GM21786 (cell line): ENCODE results near the gene UBP1.
"Not testable (repeated sequence)": the region's sequence is repeated elsewhere in the genome, so short reads cannot be mapped to it uniquely, and the experiment has no call there.

Experiments
- ATAC-seq: cut with Tn5 transposase; IDR thresholded peaks from one replicate; pipeline ENCODE4 v1.9.1; 2021; ENCODE audit not compliant: unreplicated experiment

UBP1 gene

DNA sequence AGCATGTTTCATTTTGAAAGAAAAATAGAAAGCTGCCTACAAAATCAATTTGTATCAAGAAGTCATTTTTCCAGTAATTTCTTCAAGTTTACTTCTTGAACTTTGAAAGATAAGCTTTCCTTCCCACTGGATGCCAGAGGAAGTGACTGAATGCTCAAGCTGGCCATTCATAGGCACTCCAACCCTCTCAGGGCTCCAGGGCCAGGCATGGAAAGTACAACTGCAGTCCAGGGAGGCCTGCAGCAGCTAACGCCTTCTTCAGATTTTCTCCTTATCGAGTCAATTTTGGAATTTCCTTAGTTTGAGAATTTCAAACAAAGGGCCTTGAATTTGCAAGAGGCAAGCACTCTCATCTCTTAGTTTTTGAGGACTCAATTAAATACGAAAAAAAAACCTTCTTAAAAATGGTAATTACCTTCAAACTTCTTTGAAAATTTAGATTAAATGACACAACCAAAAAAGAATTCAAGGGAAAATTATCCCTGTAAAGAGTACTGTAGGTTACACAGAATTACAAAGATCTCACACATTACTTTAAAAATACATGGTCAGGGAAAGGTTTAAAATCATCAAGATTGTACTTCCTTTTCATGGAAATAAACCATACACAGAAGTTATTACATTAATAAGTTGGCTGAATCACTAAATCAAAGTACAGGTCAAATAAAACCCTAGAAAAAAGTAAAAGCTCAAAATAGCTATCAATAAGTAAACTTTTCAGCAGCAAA is 2.5 kb downstream of the UBP1 start:
- ATAC-seq = no peak

DNA sequence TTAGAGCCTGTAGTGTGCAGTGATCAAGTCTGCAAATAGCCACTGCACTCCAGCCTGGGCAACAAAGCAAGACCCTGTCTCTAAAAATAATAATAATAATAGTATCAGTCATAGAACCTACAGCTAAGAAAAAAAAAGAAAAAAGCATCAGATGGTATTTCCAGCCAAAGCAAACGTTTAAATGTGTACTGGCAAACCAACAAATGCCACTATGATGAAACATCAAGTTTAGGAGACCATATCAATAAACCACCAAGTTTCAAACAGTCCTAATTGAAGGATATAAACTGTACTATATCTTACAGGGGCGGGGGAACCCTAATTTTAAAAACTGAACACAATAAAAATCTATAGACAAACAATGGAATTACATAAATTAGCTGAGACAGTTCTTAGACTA is 6.4 kb downstream of the UBP1 start:
- ATAC-seq = no peak

DNA sequence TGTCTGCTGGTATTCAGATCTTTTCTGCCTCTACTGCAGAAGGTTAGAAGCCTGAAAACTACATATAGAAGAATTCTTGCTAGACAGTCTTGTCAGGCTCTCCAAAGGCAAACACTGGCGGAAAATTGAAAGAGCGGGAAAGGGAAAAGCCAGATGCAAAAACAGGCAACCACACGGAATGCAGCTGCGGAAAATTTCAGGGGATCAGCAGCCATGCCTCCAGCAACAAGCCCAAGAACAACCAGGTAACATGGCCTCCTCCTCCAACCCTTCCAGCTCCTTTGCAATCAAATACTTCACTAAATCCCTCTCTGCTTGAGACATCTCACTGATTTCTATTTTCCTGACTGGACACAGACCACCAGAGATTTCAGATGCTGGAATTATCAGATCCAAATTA is 9.6 kb downstream of the UBP1 start:
- ATAC-seq = no peak

DNA sequence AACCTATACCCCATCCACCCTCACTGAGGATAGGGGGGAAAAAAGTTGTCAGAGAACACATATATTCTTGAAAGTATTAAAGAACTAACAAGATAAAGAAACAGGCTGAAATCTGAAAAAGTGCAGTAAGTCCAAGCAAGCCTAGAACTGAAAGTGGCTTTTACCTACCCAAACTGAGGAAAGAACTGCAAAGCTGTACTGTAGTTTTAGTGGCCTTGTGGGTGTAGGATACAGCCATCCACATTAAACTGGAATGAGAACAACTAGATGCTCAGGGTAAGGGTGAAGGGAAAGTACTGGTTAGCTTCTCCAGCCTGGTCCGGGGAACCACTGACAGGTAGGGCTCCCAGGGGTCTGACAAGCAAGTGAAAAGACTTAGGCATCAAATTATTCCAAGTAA is 10.1 kb downstream of the UBP1 start:
- peak; percentile 32 for ATAC-seq

DNA sequence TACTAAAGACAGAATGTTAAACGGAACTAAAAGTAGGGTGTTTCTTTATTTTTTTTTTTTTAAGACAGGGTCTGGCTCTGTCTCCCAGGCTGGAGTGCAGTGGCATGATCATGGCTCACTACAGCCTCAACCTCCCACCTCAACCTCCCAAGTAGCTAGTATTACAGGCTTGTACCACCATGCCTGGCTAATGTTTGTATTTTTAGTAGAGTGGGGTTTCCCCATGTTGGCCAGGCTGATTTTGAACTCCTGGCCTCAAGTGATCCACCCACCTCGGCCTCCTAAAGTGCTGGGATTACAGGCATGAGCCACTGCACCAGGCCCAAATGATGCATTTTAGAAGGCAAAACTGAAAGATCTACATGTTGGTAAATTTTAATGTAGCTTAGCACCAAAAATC is 10.9 kb downstream of the UBP1 start:
- ATAC-seq = not testable (repeated sequence)

DNA sequence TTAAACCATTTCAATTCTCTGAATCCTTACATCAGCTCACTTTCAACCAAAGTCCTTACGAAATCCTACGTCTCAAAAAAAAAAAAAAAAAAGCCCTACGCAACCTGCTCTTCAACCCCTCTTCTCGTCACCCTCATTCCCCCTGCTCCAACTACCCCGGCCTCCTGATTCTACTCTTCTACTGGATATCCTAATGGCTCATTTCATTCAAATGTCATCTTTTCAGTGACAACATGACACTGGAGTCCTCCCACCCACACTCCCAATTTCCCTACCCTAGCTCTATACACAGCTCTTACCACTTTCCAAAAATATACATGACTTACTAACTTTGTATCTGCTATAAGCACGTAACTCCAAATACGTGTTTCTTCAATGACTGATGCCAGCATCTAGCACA is 11.5 kb downstream of the UBP1 start:
- no peak for ATAC-seq

DNA sequence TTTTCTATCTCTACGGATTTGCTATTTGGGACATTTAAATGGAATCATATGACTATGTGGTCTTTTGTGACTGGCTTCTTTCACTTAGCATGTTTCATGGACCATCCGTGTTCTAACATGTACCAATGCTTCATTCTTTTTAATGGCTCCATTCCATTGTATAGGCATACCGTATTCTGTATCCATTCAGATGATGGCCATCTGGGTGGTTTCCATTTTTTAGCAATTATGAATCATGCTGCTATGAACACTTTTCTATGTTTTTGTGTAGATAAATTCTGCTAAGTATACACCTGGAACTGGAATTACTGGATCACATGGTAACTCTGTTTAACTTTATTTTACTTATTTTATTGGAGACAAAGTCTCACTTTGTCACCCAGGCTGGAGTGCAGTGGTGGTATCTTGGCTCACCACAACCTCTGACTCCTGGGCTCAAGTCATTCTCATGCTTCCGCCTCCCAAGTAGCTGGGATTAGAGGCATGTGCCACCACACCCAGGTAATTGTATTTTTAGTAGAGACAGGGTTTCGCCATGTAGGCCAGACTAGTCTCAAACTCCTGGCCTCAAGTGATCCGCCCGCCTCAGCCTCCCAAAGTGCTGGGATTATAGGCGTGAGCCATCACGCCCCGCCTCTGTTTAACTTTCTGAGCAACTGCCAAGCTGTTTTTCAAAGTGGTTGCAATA is 13.4 kb downstream of the UBP1 start:
- ATAC-seq = no peak

DNA sequence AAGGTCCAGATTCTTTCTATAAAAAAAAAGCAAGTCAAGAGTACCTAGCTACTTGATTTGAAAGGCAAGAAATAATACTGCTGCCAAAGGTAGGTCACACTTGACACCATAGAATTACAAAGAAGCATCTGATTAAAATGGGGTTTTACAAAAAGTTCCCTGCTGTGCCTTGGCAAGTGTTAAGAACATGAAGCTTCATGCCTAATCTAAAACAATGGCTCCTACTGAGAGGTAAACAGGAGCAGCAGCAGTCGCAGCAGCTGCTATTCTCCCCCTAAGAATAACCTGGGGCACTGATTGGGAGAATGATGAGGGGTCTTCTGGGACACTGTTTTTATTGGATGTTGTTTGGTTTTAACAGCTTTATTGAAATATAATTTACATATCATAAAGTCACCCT is 14.1 kb downstream of the UBP1 start:
- no peak for ATAC-seq

DNA sequence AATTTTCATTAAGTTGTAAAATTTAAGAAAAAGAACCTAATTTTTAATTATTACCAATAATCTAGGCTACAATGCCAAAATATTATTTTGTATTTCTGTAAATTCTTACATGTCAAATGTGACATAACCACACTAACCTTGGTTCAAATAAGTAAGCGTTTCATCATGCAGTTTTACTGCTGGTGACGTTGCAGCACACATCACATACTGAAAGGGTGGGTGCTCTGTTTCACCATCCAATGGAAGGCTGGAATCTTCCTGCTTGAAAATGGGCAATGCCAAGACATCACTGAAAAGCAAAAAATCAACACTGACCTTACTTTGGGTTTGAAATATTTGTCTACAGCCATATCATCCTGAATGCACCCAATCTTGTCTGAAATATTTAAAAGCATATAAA is 14.8 kb downstream of the UBP1 start:
- no peak for ATAC-seq

DNA sequence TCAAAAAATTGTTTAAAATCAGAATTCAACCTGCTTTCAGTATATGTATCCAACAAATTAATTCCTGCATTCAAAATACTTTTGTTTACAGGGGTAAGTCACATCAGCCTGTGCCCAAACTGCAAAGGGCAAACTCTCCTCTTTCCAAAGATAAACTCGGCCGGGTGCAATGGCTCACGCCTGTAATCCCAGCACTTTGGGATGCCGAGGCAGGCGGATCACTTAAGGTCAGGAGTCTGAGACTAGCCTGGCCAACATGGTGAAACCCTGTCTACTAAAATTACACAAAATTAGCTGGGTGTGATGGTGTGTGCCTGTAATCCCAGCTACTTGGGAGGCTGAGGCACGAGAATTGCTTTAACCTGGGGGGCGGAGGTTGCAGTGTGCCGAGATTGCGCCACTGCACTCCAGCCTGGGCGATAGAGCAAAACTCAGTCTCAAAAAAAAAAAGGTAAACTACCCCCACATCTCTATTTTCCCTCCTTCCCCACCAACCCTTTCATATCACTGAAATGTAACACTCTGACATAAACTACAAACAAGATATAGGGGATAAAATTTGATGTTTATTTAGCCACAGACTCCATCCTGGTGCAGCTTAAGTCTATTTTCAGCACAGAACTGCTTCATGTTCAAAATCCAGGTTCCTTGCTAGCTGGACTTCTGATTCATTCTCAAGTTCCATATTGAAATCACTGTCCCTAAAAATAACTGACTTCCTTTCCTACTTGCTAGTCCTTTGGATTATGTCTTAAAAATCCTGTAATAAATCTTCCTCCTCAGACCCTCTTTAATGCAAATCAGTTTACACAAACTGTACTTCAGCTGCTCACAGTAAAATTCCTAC is 15.4 kb downstream of the UBP1 start:
- no peak for ATAC-seq

DNA sequence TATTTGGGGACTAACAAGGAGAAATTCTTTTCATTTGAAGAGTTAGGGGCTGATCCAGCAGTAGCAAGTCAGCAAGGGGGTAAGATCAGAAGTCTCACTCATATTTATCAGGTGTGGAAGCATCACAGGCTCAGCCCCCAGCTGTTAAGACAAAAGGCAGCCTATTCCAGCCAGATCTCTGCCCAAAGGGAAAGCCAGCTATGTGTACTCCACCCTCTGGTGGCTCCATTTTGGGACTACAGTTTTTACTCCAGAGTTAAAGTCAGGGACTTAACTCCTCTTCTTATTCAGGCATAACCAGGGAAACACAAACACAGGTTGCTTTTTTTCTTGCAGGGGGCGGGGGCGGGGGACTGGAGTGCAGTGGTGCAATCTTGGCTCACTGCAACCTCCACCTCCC is 19.2 kb downstream of the UBP1 start:
- no peak for ATAC-seq

DNA sequence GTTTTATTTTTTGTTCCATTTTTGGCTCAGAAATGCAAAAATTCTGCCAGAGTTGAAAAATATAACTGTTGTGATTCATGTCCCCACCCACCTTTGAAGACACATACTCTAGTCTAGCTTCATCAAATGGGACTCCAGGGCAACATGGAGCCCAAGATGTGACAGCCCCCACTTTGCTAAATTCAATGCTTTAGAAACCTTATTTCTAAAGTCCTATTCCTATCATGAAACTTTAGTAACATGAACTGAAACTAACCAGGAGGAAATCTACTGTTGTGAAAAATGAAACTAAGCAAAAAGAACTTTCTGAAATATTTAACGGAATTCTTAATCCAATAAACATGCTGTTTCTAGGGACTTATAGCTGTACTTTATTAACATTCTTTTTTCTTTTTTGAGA is 20.3 kb downstream of the UBP1 start:
- peak; percentile 57 for ATAC-seq

DNA sequence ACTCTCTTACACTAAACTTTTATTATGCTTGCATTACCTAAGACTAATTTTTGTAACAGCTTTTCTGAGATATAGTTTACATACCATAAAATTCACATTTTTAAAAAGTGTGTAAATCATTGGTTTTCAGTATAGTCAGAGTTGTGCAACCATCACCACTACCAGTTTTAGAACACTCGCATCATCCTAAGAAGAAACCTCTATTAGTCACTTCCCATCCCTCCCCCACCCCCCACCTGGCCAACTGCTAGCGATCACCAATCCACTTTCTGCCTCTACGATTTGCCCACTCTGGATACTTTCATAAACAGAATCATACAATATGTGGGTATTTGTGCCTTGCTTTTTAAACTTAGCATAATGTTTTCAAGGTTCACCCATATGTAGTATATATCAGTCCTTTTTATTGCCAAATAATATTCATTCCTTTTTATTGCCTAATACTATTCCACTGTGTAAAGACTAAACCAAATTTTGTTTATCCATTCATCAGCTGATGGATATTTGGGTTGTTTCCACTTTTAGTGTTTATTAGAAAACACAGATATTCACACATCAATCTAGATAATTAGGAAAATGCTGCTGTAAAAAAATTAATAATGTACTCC is 23.0 kb downstream of the UBP1 start:
- no peak for ATAC-seq

DNA sequence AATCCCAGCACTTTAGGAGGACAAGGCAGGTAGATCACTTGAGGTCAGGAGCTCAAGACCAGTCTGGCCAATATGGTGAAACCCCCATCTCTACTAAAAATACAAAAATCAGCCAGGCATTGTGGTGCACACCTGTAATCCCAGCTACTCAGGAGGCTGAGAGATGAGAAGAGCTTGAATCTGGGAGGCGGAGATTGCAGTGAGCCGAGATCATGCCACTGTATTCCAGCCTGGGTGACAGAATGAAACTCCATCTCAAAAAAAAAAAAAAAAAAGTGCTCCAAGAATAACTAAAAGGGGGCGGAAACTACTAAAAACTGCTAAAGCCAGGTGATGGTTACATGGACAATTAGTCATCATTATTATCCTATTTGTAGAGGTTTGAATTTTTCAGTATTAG is 29.4 kb downstream of the UBP1 start:
- not testable (repeated sequence) for ATAC-seq

DNA sequence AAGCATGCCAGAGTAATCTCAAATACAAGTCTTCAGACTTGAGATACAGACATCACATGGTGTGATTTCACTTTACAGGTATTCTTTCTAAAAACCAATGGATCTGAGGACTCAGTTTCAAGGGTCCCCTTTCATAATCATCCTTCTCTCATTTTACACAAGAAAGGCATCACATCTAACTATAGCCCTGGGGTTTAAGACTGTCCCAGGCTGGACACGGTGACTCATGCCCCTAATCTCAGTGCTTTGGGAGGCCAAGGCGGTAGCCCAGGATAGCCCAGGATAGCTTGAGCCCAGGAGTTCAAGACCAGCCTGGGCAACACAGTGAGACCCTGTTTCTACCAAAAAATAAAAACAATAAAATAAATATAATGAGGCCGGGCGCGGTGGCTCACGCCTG is 36.4 kb downstream of the UBP1 start:
- no peak for ATAC-seq

DNA sequence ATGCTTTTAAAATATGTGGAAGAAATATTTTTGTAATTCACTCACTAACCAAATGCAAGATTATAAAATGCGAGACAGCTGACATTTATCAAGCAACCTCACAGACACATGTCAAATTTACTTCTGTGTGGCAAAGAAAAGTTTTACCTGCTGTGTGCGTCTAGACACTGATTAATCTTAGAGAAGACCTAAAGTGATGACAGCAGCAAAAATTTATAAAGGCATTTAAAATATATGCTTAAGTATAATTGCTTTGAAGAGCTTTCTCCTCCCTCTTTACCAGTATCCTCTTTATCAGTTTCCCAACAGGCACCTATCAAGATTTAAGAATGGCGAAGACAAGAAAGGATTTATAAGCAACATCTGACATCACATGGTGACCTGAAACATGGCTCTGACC is 37.3 kb downstream of the UBP1 start:
- no peak for ATAC-seq

DNA sequence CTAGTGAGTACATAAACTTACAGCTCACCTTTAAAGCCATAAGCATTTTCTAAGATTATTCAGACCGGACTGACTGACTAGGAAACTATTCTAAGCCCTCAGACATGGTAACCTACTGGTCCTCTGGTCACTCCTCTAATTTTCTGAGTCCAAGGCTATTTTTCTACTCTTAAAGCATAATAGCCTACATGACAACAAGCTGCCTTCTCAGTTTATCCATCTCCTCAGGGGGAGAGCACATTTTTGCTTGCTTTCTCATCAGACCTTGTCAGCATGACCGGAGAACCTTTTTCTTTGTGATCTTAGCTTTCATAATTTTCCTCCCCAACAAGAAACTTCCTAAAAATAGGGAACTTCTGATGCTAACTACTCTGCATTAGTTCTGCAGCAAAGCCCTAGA is 38.4 kb downstream of the UBP1 start:
- ATAC-seq = no peak

DNA sequence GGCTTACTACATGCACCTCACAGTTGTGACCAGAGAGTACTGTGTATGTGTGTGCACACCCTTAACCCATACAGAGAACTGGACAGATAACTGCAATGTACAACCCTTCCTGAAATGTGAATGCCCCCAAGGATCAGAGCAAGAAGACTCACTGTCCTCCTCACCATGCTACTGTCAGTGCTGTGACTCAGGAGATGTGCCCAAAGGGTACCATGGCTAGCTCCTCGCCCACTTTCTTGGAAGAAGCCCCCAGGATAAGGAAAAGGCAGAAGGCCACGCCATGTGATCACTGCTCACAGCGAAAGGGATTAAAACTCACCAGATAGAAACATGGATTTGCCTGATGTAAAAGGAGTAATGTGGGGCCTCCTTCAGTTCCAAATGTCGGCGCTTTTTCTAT is 41.8 kb downstream of the UBP1 start:
- ATAC-seq = no peak

DNA sequence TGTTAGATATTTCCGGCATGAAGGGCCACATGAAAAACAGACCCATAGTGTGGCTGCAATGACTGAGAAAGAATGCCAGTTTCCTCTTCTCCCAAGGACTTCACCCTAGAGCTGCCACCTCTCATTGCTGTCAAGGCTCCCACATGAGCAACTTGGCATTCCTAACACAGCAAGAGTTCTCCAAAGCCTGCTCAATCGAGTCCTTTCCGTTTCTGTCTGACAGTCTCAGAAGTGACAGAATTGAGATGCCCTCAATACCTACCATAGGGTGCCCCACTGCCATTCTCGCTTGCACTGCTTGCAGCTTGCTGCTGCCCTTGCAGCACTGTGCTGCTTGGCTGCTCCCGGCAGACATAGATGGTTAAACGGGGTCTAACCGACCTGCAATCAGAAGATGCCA is 44.3 kb downstream of the UBP1 start:
- no peak for ATAC-seq

DNA sequence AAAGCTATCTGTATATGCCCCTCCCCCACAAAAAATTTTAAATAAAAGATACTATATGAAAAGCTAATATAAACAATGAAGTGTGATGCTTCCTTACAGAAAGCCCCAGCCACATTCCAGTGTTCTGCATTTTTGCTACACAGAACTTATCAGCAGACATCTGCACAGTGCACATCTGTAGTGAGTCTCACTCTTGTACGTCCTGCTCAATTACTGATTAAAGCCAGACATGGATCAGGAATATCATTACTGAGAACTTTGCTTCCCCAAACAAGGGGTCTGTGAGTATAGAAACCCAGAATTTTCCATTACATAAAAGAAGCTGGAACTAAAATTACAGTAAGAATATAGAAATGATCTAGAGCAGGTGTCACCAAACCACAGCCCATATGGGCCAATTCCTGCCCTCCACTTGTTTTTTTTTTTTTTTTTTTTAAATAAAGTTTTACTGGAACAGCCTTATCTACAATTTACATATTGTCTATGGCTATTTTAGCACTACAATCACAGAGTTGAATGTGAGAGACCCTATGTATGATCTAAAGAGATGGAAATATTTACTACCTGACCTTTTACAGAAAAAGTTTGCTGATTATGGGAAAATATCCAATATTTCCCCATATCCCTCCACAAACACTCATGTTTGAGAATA is 45.7 kb downstream of the UBP1 start:
- ATAC-seq = no peak

DNA sequence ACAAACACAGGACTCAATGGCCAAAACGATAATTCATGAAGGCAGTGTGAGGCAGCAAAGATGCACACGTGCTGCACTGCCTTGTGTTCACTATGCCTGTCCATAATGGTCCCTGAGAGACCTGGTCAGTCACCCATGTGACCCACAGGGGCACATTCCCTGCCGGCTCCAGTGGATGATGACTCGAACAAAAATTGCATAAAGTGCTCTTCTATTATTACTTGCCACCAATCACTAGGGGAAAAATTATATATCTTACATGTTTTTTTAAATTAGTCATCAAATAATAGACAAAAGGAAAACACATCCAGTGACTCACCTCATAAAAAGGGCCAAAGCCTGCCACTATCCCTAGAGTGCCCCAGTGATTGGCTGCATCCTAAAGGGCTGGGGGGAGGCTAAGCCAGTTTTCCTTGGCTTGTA is 47.5 kb downstream of the UBP1 start:
- ATAC-seq = no peak
